NCI-H345 (cell line): Measurements from ENCODE around the gene EPS8L3.
"Not testable (repeated sequence)": the region's sequence is repeated elsewhere in the genome, so short reads cannot be mapped to it uniquely, and the experiment has no call there.

Source experiments
- DNase-seq: peaks from one replicate; lab custom pipeline; 2025; lab: John Stamatoyannopoulos, UW

Gene EPS8L3

GRCh38 chr1:109708949-109709348 lies 54.8 kb downstream of the EPS8L3 start:
- DNase-seq, result not testable (repeated sequence)

- DNase-seq, result no peak
Observed at GRCh38 chr1:109705411-109705810, 58.3 kb downstream of the EPS8L3 start.

GRCh38 chr1:109704173-109704572 lies 59.5 kb downstream of the EPS8L3 start:
- DNase-seq, result no peak

- DNase-seq, result not testable (repeated sequence)
Observed at GRCh38 chr1:109702940-109703339, 60.8 kb downstream of the EPS8L3 start.
